Measurements from ENCODE around the gene SLC37A1. TPM values are rescaled to one million over a fixed set of nuclear protein-coding genes. Genes with fewer than 3 reads are reported as not detected.

The SLC37A1 gene
- polyA plus RNA-seq, 12 donors: 2.2 to 8.2 (median 2.9) TPM; not detected in 1

Other genes starting within 250 kb of the SLC37A1 start
- 100 to 1,000 TPM in 1 of 12 donors, 1 to 10 TPM in 8, under 1 TPM in 2, not detected in 1; 0.75 to 218 (median 1.4) TPM for gene TFF3, start 198.4 kb upstream of the SLC37A1 start, polyA plus RNA-seq (ENCODE audit: insufficient read length in 12 of 12)
- under 1 TPM in 1 of 12 donors, not detected in 11; 0.25 TPM for gene TFF2, start 162.9 kb upstream of the SLC37A1 start, polyA plus RNA-seq (ENCODE audit: insufficient read length in 12 of 12)
- not detected for gene TFF1, start 147.3 kb upstream of the SLC37A1 start, polyA plus RNA-seq (ENCODE audit: insufficient read length in 12 of 12)
- under 1 TPM in 2 of 12 donors, not detected in 10; 0.10 to 0.32 TPM for gene TMPRSS3, start 117.8 kb upstream of the SLC37A1 start, polyA plus RNA-seq (ENCODE audit: insufficient read length in 12 of 12)
- under 1 TPM in 7 of 12 donors, not detected in 5; 0.12 to 0.63 (median 0.15) TPM for gene UBASH3A, start 110.0 kb upstream of the SLC37A1 start, polyA plus RNA-seq (ENCODE audit: insufficient read length in 12 of 12)
- gene RSPH1, start 17.6 kb upstream of the SLC37A1 start, polyA plus RNA-seq (ENCODE audit: insufficient read length in 12 of 12): 1 to 10 TPM in 1 of 12 donors, under 1 TPM in 8, not detected in 3; 0.07 to 1.5 (median 0.21) TPM
- gene PDE9A, start 139.8 kb downstream of the SLC37A1 start, polyA plus RNA-seq (ENCODE audit: insufficient read length in 12 of 12): 10 to 100 TPM in 2 of 12 donors, 1 to 10 TPM in 9, not detected in 1; 6.7 to 20.1 (median 8.5) TPM

All from muscle of arm (tissue), 12 donors.